Sigmoid colon (tissue), 7 donors: ENCODE data around the gene ARHGAP18. TPM values are rescaled to one million over a fixed set of nuclear protein-coding genes. Genes with fewer than 3 reads are reported as not detected.

Experiments
- DNase-seq: peaks from one replicate; pipeline ENCODE4 v3.0.0-alpha.2; 2019
- H3K27ac ChIP-seq, 4 donors: fragments of 200-600 bp; sonication (generic); one replicate each; pipeline ENCODE4 v1.5.1; 2016 to 2019; ENCODE audit warnings: mild to moderate bottlenecking in 1 of 4
- H3K27me3 ChIP-seq, 3 donors: fragments of 200-600 bp; sonication (generic); one replicate each; pipeline ENCODE4 v1.5.1; 2019; ENCODE audit warnings: mild to moderate bottlenecking in 1 of 3
- H3K36me3 ChIP-seq, 4 donors: fragments of 200-600 bp; sonication (generic); one replicate each; pipeline ENCODE4 v1.5.1; 2016 to 2019
- H3K4me1 ChIP-seq, 4 donors: fragments of 200-600 bp; sonication (generic); one replicate each; pipeline ENCODE4 v1.5.1; 2017 to 2019
- H3K4me3 ChIP-seq, 4 donors: fragments of 200-600 bp; sonication (generic); one replicate each; pipeline ENCODE4 v1.5.1; 2017 to 2019; ENCODE audit warnings: mild to moderate bottlenecking in 2 of 4, moderate library complexity in 1 of 4
- H3K9me3 ChIP-seq, 4 donors: fragments of 200-600 bp in 3 of 4; sonication (generic) in 3 of 4; one replicate each; pipeline versions ENCODE4 v1.5.1 to v1.6.1; 2013 to 2019
- EP300 ChIP-seq, 4 donors: sonication (generic); formaldehyde crosslinking; IDR thresholded peaks; one replicate each; pipeline ENCODE4 v1.6.1; 2017; ENCODE audit warnings: antibody characterized with exemption in 4 of 4
- POLR2A ChIP-seq, 2 donors: fragments of 450-650 bp; IDR thresholded peaks; one replicate each; pipeline ENCODE4 v1.6.1; 2016; ENCODE audit warnings: antibody characterized with exemption in 2 of 2, mild to moderate bottlenecking in 2 of 2, moderate library complexity in 2 of 2
- POLR2AphosphoS5 ChIP-seq, 4 donors: sonication (generic); formaldehyde crosslinking; IDR thresholded peaks; one replicate each; pipeline ENCODE4 v1.6.1; 2017; ENCODE audit warnings: antibody characterized with exemption in 4 of 4
- WGBS, 2 donors: extraction: QIAGEN DNeasy Blood & Tissue Kit; methylation state at CpG; one replicate each; pipeline ENCODE4 v1.1.7; 2013; 5-methylcytosine and 5-hydroxymethylcytosine counted together
- intact Hi-C: fragments of 100-400 bp; cut with DNase I; formaldehyde crosslinking; loops from one replicate; pipeline ENCODE4 v1.15.1; 2023
- polyA plus RNA-seq, 3 donors: library from polyadenylated mRNA; stranded (reverse); fragments of 200-250 nt; gene quantifications; one replicate each; pipeline ENCODE4 v1.2.3, GENCODE V29; 2013
- total RNA-seq, 4 donors: library from RNA; depleted of rRNA; stranded (reverse); fragments of >200 nt; gene quantifications; one replicate each; pipeline ENCODE4 v1.1.0, GENCODE V29; 2016
- TF ChIP-seq, protein P1 (sequence below), 4 experiments: fragments of 450-650 bp in 3 of 4; fragments of 200-600 bp in 1 of 4; IDR thresholded peaks; one replicate each; pipeline ENCODE4 v1.5.1; 2016 to 2019; ENCODE audit warnings: antibody characterized with exemption in 4 of 4, mild to moderate bottlenecking in 3 of 4, moderate library complexity in 2 of 4
- donor health status: healthy with polysubstance abuse.
- donor health status: Bipolar disorder and iron deficiency.
- donor health status: healthy.

ARHGAP18 gene
- total and polyA plus RNA-seq, 7 donors, result 9.2 to 16.9 (median 10.7) TPM

DNA sequence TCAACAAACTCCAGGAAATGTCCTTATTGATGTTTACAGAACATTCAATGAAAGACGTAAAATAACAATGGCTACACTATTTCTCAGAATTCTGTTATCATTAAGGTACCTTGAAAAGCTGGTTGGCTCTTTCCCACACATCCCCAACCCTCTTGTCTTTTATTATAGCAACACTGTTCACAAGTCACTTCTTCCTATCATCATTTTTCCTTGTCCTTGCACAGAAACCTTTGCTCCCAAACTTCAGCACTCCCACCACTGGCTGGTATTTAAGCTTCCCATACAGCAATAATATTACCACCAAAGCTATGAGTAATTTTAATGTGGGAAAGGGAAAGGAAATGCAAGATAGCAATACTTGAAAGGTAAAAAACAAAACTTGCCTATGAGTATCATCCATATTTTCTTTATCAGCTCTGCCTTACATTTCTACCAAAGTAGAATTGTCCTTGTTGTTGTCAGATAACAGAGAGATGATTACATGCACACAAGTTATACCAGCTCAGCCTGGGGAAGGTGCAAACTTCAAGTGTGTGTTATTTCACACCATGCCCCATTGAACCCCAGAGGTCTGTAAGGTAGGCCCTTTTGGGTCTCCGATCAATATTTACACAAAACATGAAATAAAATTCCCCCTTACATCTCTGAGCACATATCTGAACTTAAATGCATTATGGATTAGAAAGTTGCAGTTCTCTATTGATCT lies 32.2 kb downstream of the ARHGAP18 start:
- Histone ChIP-seq H3K27me3 (no peaks in the 10 kb centered on the region), H3K4me3 (no peak overlapping the region), H3K36me3 (no peaks in the 10 kb centered on the region), H3K27ac (no peak overlapping the region), H3K9me3 (no peaks in the 10 kb centered on the region), H3K4me1 (peaks cover 0 to 9% (median 0%) of the 10 kb centered on the region in 4 donors)
- no peak for DNase-seq
- TF ChIP-seq POLR2AphosphoS5 (IDR thresholded peaks at IDR 0.05) (no peak), POLR2A (IDR thresholded peaks at IDR 0.05) (no peak), EP300 (IDR thresholded peaks at IDR 0.05) (no peak)
- TF ChIP-seq, protein P1, sequence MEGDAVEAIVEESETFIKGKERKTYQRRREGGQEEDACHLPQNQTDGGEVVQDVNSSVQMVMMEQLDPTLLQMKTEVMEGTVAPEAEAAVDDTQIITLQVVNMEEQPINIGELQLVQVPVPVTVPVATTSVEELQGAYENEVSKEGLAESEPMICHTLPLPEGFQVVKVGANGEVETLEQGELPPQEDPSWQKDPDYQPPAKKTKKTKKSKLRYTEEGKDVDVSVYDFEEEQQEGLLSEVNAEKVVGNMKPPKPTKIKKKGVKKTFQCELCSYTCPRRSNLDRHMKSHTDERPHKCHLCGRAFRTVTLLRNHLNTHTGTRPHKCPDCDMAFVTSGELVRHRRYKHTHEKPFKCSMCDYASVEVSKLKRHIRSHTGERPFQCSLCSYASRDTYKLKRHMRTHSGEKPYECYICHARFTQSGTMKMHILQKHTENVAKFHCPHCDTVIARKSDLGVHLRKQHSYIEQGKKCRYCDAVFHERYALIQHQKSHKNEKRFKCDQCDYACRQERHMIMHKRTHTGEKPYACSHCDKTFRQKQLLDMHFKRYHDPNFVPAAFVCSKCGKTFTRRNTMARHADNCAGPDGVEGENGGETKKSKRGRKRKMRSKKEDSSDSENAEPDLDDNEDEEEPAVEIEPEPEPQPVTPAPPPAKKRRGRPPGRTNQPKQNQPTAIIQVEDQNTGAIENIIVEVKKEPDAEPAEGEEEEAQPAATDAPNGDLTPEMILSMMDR (IDR thresholded peaks at IDR 0.05), result no peak
- intact Hi-C loops, result no loop called here
- WGBS, 2 donors, result 53 to 77% methylated on average over 2 of the region's 2 CpGs

DNA sequence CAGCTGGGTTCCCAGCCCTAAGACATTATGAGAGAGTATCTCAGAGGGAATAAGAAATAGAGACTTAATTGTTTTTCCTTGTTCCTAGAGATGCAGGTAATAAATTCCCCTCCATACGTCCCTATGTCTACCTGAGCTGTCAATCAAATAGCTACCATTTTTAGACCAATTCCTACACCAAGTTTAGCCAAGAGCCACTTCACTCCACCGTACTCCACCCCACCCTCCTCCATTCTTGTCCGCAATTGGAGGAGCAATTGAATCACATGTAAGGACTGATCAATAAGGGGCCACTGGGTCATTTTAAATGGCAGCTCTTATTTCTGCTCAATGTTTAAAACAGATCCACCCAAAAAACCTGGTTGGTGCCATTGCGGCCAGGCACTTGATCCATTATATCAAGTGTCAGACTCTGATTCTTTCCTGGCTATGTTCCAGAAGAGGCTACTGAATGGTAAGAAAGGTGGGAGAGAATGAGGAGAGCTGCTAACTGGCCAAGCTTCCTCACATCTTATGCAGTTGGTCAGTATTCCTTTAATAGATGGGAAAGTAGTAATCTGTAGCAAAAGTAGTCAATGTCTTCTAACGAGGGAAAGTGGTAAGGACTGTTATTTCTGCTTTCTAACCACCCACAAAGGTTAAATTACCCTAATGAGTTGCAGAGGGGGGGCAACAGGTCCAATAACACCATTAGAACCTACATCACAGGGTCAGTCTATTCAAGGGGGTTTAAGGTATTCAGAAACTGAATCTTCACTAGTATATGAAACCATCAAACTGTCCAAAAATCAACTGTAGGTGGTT lies 34.1 kb downstream of the ARHGAP18 start:
- Histone ChIP-seq H3K27me3 (no peaks in the 10 kb centered on the region), H3K36me3 (no peaks in the 10 kb centered on the region), H3K9me3 (no peaks in the 10 kb centered on the region), H3K27ac (no peak overlapping the region), H3K4me1 (peaks cover 0 to 13% (median 0%) of the 10 kb centered on the region in 4 donors), H3K4me3 (no peak overlapping the region)
- intact Hi-C loops, result no loop called here
- no peak for TF ChIP-seq EP300 (IDR thresholded peaks at IDR 0.05)
- no peak for TF ChIP-seq POLR2AphosphoS5 (IDR thresholded peaks at IDR 0.05)
- no peak for TF ChIP-seq POLR2A (IDR thresholded peaks at IDR 0.05)
- TF ChIP-seq, protein P1 (IDR thresholded peaks at IDR 0.05), result no peak
- DNase-seq, result no peak
- WGBS, 2 donors, result 92% methylated on average over 5 of the region's 5 CpGs

GRCh38 chr6:129673748-129674147 lies 36.2 kb downstream of the ARHGAP18 start:
- Histone ChIP-seq H3K36me3 (no peaks in the 10 kb centered on the region), H3K27me3 (no peaks in the 10 kb centered on the region), H3K27ac (peak overlapping the region in 2 of 4 donors; percentile 23 to 62), H3K9me3 (no peaks in the 10 kb centered on the region), H3K4me3 (no peak overlapping the region), H3K4me1 (peaks cover 0 to 13% (median 0%) of the 10 kb centered on the region in 4 donors)
- no peak for DNase-seq
- TF ChIP-seq EP300 (IDR thresholded peaks at IDR 0.05) (no peak), POLR2AphosphoS5 (IDR thresholded peaks at IDR 0.05) (no peak), POLR2A (IDR thresholded peaks at IDR 0.05) (no peak)
- TF ChIP-seq, protein P1 (IDR thresholded peaks at IDR 0.05), result no peak
- intact Hi-C loops, result no loop called here

DNA sequence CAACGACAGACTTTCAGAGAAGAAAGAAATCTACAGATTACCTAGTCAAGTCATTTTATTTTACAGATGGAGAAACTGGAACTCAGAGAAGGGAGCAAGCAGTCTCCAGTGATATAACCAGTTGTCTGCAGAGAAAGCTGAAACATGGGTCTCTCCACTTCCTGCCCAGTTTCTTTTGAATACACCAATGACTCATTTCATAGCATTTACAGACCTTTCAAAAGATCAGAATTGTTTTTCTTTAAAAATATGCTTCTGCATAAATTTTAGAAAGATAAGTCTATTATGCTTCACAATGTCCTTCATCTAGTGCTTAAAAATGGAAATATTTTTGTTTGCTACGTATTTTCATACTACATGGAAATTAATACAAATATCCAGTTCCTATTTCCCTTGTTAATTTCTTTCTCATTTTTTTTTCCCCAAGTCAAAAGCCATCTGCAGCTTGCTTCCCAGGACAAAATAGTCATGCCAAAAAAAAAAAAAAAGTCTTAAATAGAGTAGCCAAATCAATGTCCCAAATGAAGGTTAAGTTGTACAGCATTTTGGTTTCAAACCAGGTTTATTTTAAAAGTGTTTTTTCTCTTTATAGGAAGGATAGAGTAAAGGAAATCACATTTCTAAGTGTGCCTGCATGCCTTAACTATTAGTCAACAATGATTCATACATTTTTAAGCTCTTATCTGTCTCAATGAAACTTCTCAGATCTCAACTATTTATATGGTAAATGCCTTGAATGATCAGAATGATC lies 36.9 kb downstream of the ARHGAP18 start:
- H3K4me3 ChIP-seq, result no peak overlapping the region
- no peaks in the 10 kb centered on the region for H3K27me3 ChIP-seq
- no peaks in the 10 kb centered on the region for H3K36me3 ChIP-seq
- H3K4me1 ChIP-seq, result peaks cover 0 to 13% (median 0%) of the 10 kb centered on the region in 4 donors
- DNase-seq, result no peak
- no peak for TF ChIP-seq POLR2A (IDR thresholded peaks at IDR 0.05)
- no peak for TF ChIP-seq POLR2AphosphoS5 (IDR thresholded peaks at IDR 0.05)
- TF ChIP-seq, protein P1 (IDR thresholded peaks at IDR 0.05), result no peak
- no peak for TF ChIP-seq EP300 (IDR thresholded peaks at IDR 0.05)
- H3K9me3 ChIP-seq, result no peaks in the 10 kb centered on the region
- intact Hi-C loops, result no loop called here
- 70 to 80% methylated on average over 2 of the region's 2 CpGs for WGBS, 2 donors
- peak overlapping the region in 3 of 4 donors; percentile 41 to 62 (median 48) for H3K27ac ChIP-seq
